Smooth muscle cell (in vitro differentiated cells): ENCODE measurements around the gene APBB2. TPM values are rescaled to one million over a fixed set of nuclear protein-coding genes. Genes with fewer than 3 reads are reported as not detected.

ENCODE experiments used
- DNase-seq: peaks from one replicate; lab custom pipeline; 2025; ENCODE audit not compliant: unreplicated experiment; lab: John Stamatoyannopoulos, UW
- H2AFZ ChIP-seq: fragments of 200-600 bp; sonication (generic); 2 replicates; pipeline ENCODE4 v1.6.0; 2016; ENCODE audit warnings: antibody characterized with exemption, low read depth, mild to moderate bottlenecking
- H3F3A ChIP-seq: fragments of 200-600 bp; sonication (generic); 2 replicates; pipeline ENCODE4 v1.6.0; 2017; ENCODE audit warnings: antibody characterized with exemption, low read depth
- H3K27ac ChIP-seq: fragments of 200-600 bp; sonication (generic); 2 replicates; pipeline ENCODE4 v1.5.1; 2016; ENCODE audit warnings: low read depth, mild to moderate bottlenecking
- H3K27me3 ChIP-seq: fragments of 200-600 bp; sonication (generic); 2 replicates; pipeline ENCODE4 v1.6.1; 2016; ENCODE audit warnings: low read depth, mild to moderate bottlenecking
- H3K36me3 ChIP-seq: fragments of 200-600 bp; sonication (generic); 2 replicates; pipeline ENCODE4 v1.5.1; 2016; ENCODE audit warnings: low read depth
- H3K4me1 ChIP-seq: fragments of 200-600 bp; sonication (generic); 2 replicates; pipeline ENCODE4 v1.5.1; 2016; ENCODE audit warnings: low read depth
- H3K4me2 ChIP-seq: fragments of 200-600 bp; sonication (generic); 2 replicates; pipeline ENCODE4 v1.6.0; 2016; ENCODE audit warnings: mild to moderate bottlenecking
- H3K4me3 ChIP-seq: fragments of 200-600 bp; sonication (generic); 2 replicates; pipeline ENCODE4 v1.5.1; 2016; ENCODE audit warnings: mild to moderate bottlenecking
- H3K79me2 ChIP-seq: fragments of 200-600 bp; sonication (generic); 2 replicates; pipeline ENCODE4 v1.6.0; 2016; ENCODE audit warnings: low read depth, mild to moderate bottlenecking
- H3K9ac ChIP-seq: fragments of 200-600 bp; sonication (generic); 2 replicates; pipeline ENCODE4 v1.6.0; 2016; ENCODE audit warnings: low read depth
- H3K9me3 ChIP-seq: fragments of 200-600 bp; sonication (generic); replicated peaks from 2 replicates; pipeline ENCODE4 v1.5.1; 2016; ENCODE audit warnings: low read depth
- H4K20me1 ChIP-seq: fragments of 200-600 bp; sonication (generic); 2 replicates; pipeline ENCODE4 v1.6.0; 2016; ENCODE audit warnings: low read depth
- WGBS: methylation state at CpG from one replicate; pipeline ENCODE4 v1.1.7; 2016; ENCODE audit warnings: low lambda C conversion rate; 5-methylcytosine and 5-hydroxymethylcytosine counted together
- polyA plus RNA-seq: library from polyadenylated mRNA; unstranded; fragments of >200 nt; fragmentation: Nextera tagmentation; extraction: Ambion mirVana; gene quantifications from 2 replicates; pipeline ENCODE4 v1.2.1, GENCODE V29; 2016
- total RNA-seq: library from RNA; depleted of rRNA; stranded (reverse); fragments of >200 nt; gene quantifications from 2 replicates; pipeline ENCODE4 v1.2.3, GENCODE V29; 2014
- TF ChIP-seq, protein P1 (sequence below): fragments of 200-600 bp; sonication (generic); IDR thresholded peaks from 2 replicates; pipeline ENCODE4 v1.5.1; 2017; ENCODE audit warnings: borderline replicate concordance, mild to moderate bottlenecking, antibody characterized with exemption; ENCODE audit not compliant: insufficient read depth, poor library complexity, severe bottlenecking

APBB2 gene
- total and polyA plus RNA-seq, 2 experiments from 2014 or later, result 22.1 to 60.9 TPM

DNA sequence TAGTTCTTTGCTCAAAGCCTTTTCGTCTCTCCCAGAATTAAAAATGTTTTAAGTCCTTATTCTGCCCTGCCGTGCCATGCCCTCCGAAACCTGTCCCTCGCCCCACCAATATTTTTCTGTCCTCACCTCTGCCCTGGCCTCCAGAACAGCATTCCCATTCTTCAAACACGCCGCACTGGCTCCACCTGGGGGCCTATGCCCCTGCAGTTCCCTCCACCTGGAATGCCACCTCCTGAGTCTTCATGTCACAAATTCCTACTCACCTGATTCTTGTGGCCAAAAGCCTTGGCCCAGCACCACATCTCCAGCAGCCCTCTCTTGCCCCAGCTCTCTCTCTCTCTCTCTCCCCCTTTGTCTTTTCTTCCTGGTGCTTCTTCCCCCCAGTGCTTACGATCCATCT lies 91.6 kb downstream of the APBB2 start:
- H3K9me3 ChIP-seq, result no peaks in the 10 kb centered on the region
- TF ChIP-seq, protein P1, sequence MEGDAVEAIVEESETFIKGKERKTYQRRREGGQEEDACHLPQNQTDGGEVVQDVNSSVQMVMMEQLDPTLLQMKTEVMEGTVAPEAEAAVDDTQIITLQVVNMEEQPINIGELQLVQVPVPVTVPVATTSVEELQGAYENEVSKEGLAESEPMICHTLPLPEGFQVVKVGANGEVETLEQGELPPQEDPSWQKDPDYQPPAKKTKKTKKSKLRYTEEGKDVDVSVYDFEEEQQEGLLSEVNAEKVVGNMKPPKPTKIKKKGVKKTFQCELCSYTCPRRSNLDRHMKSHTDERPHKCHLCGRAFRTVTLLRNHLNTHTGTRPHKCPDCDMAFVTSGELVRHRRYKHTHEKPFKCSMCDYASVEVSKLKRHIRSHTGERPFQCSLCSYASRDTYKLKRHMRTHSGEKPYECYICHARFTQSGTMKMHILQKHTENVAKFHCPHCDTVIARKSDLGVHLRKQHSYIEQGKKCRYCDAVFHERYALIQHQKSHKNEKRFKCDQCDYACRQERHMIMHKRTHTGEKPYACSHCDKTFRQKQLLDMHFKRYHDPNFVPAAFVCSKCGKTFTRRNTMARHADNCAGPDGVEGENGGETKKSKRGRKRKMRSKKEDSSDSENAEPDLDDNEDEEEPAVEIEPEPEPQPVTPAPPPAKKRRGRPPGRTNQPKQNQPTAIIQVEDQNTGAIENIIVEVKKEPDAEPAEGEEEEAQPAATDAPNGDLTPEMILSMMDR, result no peak
- H3K4me3 ChIP-seq, result no peak overlapping the region
- no peaks in the 10 kb centered on the region for H4K20me1 ChIP-seq
- no peak for DNase-seq
- no peak overlapping the region for H3K27ac ChIP-seq
- no peak overlapping the region for H3K4me2 ChIP-seq
- no peak overlapping the region for H3K9ac ChIP-seq
- WGBS, result 88% methylated on average over 7 of the region's 7 CpGs
- H3K4me1 ChIP-seq, result peaks cover 4% of the 10 kb centered on the region
- no peaks in the 10 kb centered on the region for H3K27me3 ChIP-seq
- H2AFZ ChIP-seq, result no peak overlapping the region
- H3F3A ChIP-seq, result peaks cover 8% of the 10 kb centered on the region
- H3K79me2 ChIP-seq, result peaks cover 42% of the 10 kb centered on the region
- no peaks in the 10 kb centered on the region for H3K36me3 ChIP-seq

DNA sequence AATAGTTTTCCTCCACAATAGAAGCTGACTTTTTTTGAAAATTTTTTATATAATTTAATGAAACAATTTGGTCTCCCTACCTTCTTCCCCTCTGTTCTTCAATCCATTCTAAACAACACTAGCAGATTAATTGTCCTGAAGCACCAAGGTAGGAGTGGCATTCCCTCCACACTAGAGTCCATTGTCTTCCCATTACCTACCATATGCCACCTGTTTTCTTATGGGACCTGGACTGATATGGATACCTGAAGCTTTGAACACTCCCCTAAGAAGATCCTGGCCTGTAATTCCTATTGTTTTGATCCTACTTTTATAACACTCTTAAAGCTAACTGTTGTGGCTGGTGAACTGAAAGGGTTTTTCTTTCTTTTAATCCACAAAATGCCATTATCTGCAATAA lies 92.0 kb downstream of the APBB2 start:
- TF ChIP-seq, protein P1, result no peak
- H3K27ac ChIP-seq, result no peak overlapping the region
- H3K27me3 ChIP-seq, result no peaks in the 10 kb centered on the region
- no peaks in the 10 kb centered on the region for H4K20me1 ChIP-seq
- peaks cover 4% of the 10 kb centered on the region for H3K4me1 ChIP-seq
- H3K9ac ChIP-seq, result no peak overlapping the region
- H3F3A ChIP-seq, result peaks cover 8% of the 10 kb centered on the region
- peaks cover 38% of the 10 kb centered on the region for H3K79me2 ChIP-seq
- DNase-seq, result no peak
- no peak overlapping the region for H2AFZ ChIP-seq
- no peak overlapping the region for H3K4me3 ChIP-seq
- no peaks in the 10 kb centered on the region for H3K36me3 ChIP-seq
- no peaks in the 10 kb centered on the region for H3K9me3 ChIP-seq
- H3K4me2 ChIP-seq, result no peak overlapping the region

GRCh38 chr4:41121906-41122305 lies 92.4 kb downstream of the APBB2 start:
- H3K4me1 ChIP-seq, result peaks cover 4% of the 10 kb centered on the region
- DNase-seq, result no peak
- H3F3A ChIP-seq, result peaks cover 8% of the 10 kb centered on the region
- no peaks in the 10 kb centered on the region for H3K9me3 ChIP-seq
- no peak overlapping the region for H3K9ac ChIP-seq
- H4K20me1 ChIP-seq, result no peaks in the 10 kb centered on the region
- peaks cover 35% of the 10 kb centered on the region for H3K79me2 ChIP-seq
- no peaks in the 10 kb centered on the region for H3K27me3 ChIP-seq
- no peak overlapping the region for H2AFZ ChIP-seq
- H3K27ac ChIP-seq, result no peak overlapping the region
- TF ChIP-seq, protein P1, result no peak
- H3K4me2 ChIP-seq, result no peak overlapping the region
- no peaks in the 10 kb centered on the region for H3K36me3 ChIP-seq
- H3K4me3 ChIP-seq, result no peak overlapping the region
- 89% methylated on average over 2 of the region's 2 CpGs for WGBS
